AG10803 (cell line): ENCODE data around the gene RIMBP2.

Experiments
- DNase-seq: peaks from one replicate; pipeline ENCODE4 v3.0.0; 2010; ENCODE audit warnings: low read depth
- H3K4me3 ChIP-seq: 2 replicates; pipeline ENCODE4 v1.5.1; 2011; ENCODE audit warnings: mild to moderate bottlenecking, low read length, control low read depth
- TF ChIP-seq, protein P1 (sequence below): conservative IDR thresholded peaks from 2 replicates; pipeline ENCODE4 v1.5.1; 2011; ENCODE audit warnings: mild to moderate bottlenecking, low read length, control low read depth, inconsistent platforms

The RIMBP2 gene

DNA sequence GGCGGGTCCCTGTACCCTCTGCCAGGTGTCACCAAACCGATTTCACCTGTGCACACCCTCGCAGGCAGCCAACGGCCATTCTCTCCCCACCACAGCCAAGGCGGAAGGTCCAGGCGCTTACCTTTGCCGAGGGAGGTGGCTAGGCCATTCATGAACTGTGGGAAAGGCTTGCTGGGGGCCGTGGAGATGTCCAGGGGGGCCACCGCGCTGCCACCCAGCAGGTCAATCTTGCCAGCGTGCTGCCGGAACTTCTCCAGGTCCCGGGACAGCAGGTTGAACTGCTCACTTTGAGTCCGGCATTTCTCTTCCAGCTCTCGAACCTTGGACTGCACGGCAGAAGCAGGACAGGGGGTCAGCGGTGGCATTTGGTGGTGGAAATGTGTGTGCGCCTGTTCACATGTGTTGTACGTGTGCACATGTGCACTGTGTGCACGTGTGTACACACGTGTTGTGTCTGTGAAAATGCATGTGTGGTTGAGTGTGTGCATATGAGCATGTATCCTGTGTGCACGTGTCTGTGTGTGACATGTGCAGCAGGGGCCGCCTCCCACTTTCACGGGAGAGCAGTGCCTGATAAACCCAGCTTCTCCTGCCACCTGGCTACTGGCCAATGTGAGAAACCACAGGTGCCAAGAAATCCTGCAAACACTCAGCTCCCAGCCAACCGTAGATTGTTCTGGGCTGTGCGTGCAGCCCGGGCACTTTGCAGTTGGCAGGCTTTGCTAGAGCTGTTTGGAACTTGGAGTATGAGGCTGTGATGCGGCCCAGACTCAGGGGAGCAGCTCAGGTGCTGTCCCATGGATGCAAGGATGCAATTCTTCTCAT, 259.5 kb downstream of the RIMBP2 start:
- no peak for DNase-seq
- no peak overlapping the region for H3K4me3 ChIP-seq
- TF ChIP-seq, protein P1, sequence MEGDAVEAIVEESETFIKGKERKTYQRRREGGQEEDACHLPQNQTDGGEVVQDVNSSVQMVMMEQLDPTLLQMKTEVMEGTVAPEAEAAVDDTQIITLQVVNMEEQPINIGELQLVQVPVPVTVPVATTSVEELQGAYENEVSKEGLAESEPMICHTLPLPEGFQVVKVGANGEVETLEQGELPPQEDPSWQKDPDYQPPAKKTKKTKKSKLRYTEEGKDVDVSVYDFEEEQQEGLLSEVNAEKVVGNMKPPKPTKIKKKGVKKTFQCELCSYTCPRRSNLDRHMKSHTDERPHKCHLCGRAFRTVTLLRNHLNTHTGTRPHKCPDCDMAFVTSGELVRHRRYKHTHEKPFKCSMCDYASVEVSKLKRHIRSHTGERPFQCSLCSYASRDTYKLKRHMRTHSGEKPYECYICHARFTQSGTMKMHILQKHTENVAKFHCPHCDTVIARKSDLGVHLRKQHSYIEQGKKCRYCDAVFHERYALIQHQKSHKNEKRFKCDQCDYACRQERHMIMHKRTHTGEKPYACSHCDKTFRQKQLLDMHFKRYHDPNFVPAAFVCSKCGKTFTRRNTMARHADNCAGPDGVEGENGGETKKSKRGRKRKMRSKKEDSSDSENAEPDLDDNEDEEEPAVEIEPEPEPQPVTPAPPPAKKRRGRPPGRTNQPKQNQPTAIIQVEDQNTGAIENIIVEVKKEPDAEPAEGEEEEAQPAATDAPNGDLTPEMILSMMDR: no peak

DNA sequence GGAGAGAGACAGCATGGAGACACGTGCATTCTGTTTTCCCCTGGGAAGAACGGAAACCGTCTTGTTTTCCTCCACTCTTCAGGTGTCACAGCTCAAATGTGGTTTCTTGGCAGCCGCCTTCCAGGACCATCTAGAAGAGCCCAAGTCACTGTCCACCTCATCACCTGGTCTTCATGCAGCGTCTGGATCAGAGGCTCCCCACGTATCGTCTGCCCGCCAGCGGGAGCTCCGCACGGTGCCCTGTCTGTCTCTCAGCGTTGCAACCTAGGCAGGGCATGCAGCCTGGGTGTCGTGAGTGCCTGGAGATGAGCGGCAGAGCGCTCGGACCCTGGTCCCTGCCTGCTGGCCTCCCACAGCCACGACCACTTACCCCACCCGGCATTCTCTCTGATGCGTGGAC, 260.9 kb downstream of the RIMBP2 start:
- TF ChIP-seq, protein P1: no peak
- H3K4me3 ChIP-seq: no peak overlapping the region
- no peak for DNase-seq

DNA sequence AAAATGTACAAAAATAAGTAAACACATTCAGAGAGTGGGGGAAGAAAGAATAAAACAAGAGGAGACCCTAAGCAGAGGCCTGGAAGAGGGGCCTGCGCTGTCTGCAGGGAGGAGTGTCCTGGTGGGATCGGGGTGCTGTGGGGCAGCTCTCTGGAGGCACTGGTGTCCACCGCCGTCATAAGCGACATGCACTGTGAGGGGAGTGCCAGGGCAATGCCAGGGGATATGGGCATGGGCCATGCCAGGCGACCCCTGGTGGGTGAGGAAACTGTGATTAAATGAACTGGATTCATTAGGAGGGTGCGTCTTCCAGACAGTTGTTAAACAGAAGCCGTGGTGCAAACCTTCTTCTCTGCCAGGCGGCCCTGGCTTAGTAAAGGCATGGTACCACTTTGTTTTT, 261.8 kb downstream of the RIMBP2 start:
- no peak for DNase-seq
- TF ChIP-seq, protein P1: no peak
- H3K4me3 ChIP-seq: no peak overlapping the region

DNA sequence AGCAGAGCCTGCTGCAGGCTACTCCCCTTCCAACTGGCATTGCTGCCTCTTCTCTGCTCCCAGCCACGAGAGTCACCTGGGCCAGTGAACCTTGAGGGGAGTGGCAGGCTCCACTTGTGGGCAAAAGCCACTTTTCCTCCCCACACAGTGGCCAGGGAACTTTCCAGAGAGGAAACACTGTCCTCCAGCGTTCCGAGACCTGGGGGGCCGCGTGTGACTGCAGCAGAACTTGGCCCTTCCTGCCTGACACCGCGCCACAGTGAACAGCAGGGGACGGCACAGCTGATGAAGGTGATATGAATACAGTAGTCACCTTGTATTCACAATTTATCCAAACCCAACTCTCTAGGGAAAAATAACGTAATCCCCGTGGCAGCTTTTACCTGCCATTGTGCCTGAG, 263.6 kb downstream of the RIMBP2 start:
- TF ChIP-seq, protein P1: no peak
- no peak for DNase-seq
- H3K4me3 ChIP-seq: no peak overlapping the region

DNA sequence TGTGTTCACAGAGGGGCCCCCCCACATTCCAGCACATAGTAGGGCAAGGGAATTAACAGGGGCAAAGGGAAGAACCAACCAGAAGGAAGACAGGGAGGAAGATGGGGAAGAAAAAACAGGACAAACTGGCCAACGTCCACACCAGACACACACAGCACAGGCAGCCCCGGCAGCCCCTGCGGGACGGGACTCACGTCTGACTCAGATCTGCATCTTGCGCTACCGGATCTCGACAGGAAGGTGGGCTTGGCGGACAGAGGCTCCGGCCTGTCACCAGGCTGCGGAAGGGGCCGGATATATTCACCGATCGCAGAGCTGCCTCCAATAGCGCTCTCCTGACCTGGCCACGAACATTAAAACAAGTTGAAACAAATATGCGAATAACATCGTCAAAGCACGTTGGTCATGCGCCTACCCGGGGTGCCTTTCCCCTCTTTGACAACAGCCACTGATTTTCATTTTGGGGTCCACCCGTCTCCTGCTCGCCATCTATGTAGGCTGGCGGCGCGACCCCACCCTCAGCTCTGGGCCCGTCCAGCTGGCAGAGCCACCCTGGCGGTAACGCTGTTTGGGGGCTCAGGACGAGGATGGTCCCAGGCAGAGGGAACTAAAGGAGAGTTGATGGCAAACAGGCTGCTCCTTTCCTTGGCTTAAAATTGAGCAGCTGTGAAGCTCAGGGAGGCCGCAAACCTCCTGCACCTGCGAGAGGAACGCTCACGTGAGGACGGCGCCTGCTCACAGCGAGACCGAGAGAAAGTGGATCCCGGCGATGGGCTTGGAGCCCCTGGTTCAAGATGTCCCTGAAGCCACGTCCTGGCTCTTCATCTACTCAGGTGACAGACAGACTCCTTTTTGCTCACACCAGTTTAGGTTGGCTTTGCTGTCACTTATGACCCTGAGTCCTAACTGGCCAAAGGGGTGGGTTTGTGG, 264.8 kb downstream of the RIMBP2 start:
- H3K4me3 ChIP-seq: no peak overlapping the region
- TF ChIP-seq, protein P1: no peak
- DNase-seq: no peak

DNA sequence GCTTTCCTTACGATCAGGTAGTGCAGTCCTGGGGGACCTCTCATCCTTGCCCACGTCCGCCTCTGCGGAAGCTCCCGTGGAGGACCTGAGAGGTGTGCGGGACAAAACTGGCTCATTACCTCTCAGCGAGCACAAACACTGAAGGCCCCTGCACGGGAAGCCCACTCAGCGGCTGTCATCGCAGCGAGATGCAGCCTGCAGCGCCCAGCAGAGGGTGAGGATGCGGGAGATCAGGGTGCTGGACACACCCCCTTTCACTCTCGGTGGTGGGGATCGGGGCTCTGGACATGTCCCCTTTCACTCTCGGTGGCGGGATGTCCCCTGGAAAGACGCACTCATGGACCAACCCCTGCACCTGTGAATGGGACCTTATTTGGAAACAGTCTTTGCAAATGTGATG, 266.8 kb downstream of the RIMBP2 start:
- no peak overlapping the region for H3K4me3 ChIP-seq
- TF ChIP-seq, protein P1: no peak
- DNase-seq: no peak
